ENCODE data around the gene EID2B. TPM values are rescaled to one million over a fixed set of nuclear protein-coding genes. Genes with fewer than 3 reads are reported as not detected.
A peak's percentile ranks its signal among the peaks of the same experiment; 100 is the strongest.

Gene EID2B
- total and polyA plus RNA-seq, 2 of the 13 experiments (the other 11 are each of a cell fraction or from before 2014, with no cell fraction given), result 2.5 to 3.7 TPM

DNA sequence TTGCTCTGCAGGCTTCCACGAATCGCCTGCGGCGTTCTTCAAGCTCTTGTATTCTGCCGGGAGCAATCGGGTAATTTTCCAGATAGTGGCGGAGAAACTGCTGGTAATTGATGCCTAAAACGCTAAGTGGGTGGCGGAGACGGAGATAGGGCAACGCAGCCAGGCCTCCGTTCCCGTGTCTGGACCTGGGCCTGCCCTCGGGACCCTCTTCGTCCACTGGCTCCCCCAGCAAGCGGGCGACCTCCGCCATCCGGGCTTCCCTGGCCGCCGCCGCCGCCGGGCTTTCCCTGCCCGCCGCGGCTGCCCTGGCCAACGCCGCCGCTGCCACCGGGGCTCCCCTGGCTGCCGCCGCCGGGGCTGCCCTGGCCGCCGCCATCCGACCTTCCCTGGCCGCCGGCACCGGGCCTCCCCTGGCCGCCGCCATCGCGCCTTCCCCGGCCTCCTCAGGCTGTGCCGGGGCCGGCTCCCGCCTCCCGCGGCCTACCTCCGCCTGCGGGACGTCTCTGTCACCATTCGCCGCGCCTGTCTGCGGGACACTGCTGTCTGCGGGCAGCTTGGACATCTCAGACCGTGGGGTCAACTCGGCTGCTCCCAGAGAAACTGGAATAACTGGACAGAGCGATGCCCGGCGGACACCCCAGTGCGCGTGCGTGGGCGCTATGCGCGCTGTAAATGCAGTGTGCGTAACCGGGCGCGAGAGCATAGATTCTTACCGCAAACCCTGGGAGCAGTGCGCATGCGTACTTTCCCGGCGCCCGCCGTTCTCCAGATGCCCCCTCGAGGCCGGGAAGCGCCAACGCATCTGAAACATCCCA is 7.1 kb upstream of the EID2B start, which contains the start of gene EID2 (continued):
- TF ChIP-seq ZZZ3 (CRISPR knock-in tag; IDR thresholded peaks at IDR 0.05; ENCODE audit: borderline replicate concordance), result no peak
- TF ChIP-seq U2AF1 (optimal IDR thresholded peaks at IDR 0.05; ENCODE audit: low read depth, low read length), result no peak
- TF ChIP-seq, protein P1, sequence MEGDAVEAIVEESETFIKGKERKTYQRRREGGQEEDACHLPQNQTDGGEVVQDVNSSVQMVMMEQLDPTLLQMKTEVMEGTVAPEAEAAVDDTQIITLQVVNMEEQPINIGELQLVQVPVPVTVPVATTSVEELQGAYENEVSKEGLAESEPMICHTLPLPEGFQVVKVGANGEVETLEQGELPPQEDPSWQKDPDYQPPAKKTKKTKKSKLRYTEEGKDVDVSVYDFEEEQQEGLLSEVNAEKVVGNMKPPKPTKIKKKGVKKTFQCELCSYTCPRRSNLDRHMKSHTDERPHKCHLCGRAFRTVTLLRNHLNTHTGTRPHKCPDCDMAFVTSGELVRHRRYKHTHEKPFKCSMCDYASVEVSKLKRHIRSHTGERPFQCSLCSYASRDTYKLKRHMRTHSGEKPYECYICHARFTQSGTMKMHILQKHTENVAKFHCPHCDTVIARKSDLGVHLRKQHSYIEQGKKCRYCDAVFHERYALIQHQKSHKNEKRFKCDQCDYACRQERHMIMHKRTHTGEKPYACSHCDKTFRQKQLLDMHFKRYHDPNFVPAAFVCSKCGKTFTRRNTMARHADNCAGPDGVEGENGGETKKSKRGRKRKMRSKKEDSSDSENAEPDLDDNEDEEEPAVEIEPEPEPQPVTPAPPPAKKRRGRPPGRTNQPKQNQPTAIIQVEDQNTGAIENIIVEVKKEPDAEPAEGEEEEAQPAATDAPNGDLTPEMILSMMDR (CRISPR knock-in tag; IDR thresholded peaks at IDR 0.05), result peak; percentile 92
- TF ChIP-seq YEATS2 (CRISPR knock-in tag; IDR thresholded peaks at IDR 0.05; ENCODE audit: borderline replicate concordance), result peak; percentile 79; the same call in 1 of the 2 replicates
- TF ChIP-seq PHF8 (CRISPR knock-in tag; IDR thresholded peaks at IDR 0.05), result peak; percentile 96
- TF ChIP-seq FOXK1 (CRISPR knock-in tag; IDR thresholded peaks at IDR 0.05; ENCODE audit: borderline replicate concordance, low read depth), result peak; percentile 65; the same call in 1 of the 2 replicates
- peak; percentile 80; the same call in 1 of the 2 replicates for TF ChIP-seq ZMAT3 (CRISPR knock-in tag; conservative IDR thresholded peaks at IDR 0.05)
- TF ChIP-seq POLR2G (IDR thresholded peaks at IDR 0.05; ENCODE audit: low read depth, low read length), result peak; percentile 87
- peak; percentile 58; the same call in 1 of the 2 replicates for TF ChIP-seq IRF2 (CRISPR knock-in tag; IDR thresholded peaks at IDR 0.05)
- 0 out of 3 replicates have a peak, but pooled peaks have one; percentile 43 for TF ChIP-seq MXI1 (IDR thresholded peaks at IDR 0.05; ENCODE audit: borderline replicate concordance, low read depth, low read length)
- TF ChIP-seq, protein P2, sequence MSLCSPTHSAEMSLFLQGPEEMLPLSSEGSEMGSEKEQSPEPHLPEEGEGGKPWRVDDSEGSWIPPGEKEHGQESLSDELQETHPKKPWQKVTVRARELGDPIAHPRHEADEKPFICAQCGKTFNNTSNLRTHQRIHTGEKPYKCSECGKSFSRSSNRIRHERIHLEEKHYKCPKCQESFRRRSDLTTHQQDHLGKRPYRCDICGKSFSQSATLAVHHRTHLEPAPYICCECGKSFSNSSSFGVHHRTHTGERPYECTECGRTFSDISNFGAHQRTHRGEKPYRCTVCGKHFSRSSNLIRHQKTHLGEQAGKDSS (CRISPR knock-in tag; IDR thresholded peaks at IDR 0.05; ENCODE audit: borderline replicate concordance, low read depth), result peak; percentile 59; the same call in 1 of the 2 replicates
- TF ChIP-seq, protein P3, sequence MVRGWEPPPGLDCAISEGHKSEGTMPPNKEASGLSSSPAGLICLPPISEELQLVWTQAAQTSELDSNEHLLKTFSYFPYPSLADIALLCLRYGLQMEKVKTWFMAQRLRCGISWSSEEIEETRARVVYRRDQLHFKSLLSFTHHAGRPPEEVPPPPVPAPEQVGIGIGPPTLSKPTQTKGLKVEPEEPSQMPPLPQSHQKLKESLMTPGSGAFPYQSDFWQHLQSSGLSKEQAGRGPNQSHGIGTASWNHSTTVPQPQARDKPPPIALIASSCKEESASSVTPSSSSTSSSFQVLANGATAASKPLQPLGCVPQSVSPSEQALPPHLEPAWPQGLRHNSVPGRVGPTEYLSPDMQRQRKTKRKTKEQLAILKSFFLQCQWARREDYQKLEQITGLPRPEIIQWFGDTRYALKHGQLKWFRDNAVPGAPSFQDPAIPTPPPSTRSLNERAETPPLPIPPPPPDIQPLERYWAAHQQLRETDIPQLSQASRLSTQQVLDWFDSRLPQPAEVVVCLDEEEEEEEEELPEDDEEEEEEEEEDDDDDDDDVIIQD (CRISPR knock-in tag; IDR thresholded peaks at IDR 0.05; ENCODE audit: low read depth), result 0 out of 2 replicates have a peak, but pooled peaks have one; percentile 36
- TF ChIP-seq, protein P4, sequence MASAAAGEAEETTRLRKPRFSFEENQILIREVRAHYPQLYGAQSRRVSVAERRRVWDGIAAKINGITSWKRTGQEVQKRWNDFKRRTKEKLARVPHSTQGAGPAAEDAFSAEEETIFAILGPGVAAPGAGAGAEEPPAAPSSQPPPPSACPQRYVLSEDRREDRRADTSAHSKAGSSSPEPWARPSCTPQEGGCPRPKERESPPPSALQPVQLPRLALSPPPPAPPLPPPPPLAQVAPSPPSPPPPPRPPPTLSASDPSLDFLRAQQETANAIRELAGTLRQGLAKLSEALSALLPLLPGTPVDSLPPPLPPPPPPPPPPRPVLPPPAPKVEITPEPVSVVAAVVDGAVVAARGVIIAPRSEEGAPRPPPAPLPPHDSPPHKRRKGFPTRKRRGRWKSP (CRISPR knock-in tag; IDR thresholded peaks at IDR 0.05), result peak; percentile 99
- TF ChIP-seq, protein P5, sequence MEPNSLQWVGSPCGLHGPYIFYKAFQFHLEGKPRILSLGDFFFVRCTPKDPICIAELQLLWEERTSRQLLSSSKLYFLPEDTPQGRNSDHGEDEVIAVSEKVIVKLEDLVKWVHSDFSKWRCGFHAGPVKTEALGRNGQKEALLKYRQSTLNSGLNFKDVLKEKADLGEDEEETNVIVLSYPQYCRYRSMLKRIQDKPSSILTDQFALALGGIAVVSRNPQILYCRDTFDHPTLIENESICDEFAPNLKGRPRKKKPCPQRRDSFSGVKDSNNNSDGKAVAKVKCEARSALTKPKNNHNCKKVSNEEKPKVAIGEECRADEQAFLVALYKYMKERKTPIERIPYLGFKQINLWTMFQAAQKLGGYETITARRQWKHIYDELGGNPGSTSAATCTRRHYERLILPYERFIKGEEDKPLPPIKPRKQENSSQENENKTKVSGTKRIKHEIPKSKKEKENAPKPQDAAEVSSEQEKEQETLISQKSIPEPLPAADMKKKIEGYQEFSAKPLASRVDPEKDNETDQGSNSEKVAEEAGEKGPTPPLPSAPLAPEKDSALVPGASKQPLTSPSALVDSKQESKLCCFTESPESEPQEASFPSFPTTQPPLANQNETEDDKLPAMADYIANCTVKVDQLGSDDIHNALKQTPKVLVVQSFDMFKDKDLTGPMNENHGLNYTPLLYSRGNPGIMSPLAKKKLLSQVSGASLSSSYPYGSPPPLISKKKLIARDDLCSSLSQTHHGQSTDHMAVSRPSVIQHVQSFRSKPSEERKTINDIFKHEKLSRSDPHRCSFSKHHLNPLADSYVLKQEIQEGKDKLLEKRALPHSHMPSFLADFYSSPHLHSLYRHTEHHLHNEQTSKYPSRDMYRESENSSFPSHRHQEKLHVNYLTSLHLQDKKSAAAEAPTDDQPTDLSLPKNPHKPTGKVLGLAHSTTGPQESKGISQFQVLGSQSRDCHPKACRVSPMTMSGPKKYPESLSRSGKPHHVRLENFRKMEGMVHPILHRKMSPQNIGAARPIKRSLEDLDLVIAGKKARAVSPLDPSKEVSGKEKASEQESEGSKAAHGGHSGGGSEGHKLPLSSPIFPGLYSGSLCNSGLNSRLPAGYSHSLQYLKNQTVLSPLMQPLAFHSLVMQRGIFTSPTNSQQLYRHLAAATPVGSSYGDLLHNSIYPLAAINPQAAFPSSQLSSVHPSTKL (CRISPR knock-in tag; IDR thresholded peaks at IDR 0.05), result peak; percentile 30; the same call in 1 of the 2 replicates
- peak; percentile 54; the same call in 1 of the 2 replicates for TF ChIP-seq KDM5A (IDR thresholded peaks at IDR 0.05; ENCODE audit: borderline replicate concordance, low read length)
- TF ChIP-seq HNF4A (CRISPR knock-in tag; IDR thresholded peaks at IDR 0.05), result 0 out of 2 replicates have a peak, but pooled peaks have one; percentile 8
- TF ChIP-seq, protein P6, sequence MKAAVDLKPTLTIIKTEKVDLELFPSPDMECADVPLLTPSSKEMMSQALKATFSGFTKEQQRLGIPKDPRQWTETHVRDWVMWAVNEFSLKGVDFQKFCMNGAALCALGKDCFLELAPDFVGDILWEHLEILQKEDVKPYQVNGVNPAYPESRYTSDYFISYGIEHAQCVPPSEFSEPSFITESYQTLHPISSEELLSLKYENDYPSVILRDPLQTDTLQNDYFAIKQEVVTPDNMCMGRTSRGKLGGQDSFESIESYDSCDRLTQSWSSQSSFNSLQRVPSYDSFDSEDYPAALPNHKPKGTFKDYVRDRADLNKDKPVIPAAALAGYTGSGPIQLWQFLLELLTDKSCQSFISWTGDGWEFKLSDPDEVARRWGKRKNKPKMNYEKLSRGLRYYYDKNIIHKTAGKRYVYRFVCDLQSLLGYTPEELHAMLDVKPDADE (CRISPR knock-in tag; IDR thresholded peaks at IDR 0.05), result peak; percentile 81; the same call in 1 of the 2 replicates

Data from HepG2 (cell line).